ENCODE measurements around the gene WASHC3.

GRCh38 chr12:102063069-102063468, 1.3 kb upstream of the WASHC3 start:
- no peak for TF ChIP-seq CTCF (IDR thresholded peaks at IDR 0.05; ENCODE audit: low read depth, low read length, poor library complexity, severe bottlenecking)
- no peak for TF ChIP-seq EZH2phosphoT487 (IDR thresholded peaks at IDR 0.05; ENCODE audit: borderline replicate concordance, low read length)
